Mammary epithelial cell (primary cell): ENCODE results near the gene NFYB.
"Not testable (repeated sequence)": the region's sequence is repeated elsewhere in the genome, so short reads cannot be mapped to it uniquely, and the experiment has no call there.

ENCODE experiments used
- EZH2 ChIP-seq: IDR thresholded peaks from 2 replicates; pipeline ENCODE4 v1.6.1; 2012; ENCODE audit warnings: low read length, inconsistent platforms, borderline replicate concordance
- TF ChIP-seq, protein P1 (sequence below), 2 donors: IDR thresholded peaks in 1 of 2; conservative IDR thresholded peaks in 1 of 2; 2 replicates each; pipeline ENCODE4 v1.5.1; 2011 to 2012; ENCODE audit warnings: inconsistent platforms in 2 of 2, low read length in 2 of 2, mild to moderate bottlenecking in 2 of 2, control low read depth in 1 of 2, low read depth in 1 of 2; ENCODE audit not compliant: insufficient read depth in 1 of 2; ENCODE audit errors: extremely low read depth in 1 of 2

DNA sequence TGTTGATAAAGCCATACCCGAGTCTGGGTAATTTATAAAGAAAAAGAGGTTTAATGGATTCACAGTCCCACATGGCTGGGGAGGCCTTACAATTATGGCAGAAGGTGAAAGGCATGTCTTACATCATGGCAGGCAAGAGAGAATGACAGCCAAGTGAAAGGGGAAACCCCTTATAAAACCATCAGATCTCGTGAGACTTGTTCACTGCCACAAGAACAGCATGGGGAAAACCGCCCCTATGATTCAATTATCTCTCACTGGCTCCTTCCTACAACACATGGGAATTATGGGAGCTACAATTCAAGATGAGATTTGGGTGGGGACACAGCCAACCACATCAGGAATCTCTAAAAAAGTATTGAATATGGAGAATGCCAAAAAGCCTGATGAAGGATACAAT is 25.0 kb upstream of the NFYB start:
- TF ChIP-seq, protein P1, sequence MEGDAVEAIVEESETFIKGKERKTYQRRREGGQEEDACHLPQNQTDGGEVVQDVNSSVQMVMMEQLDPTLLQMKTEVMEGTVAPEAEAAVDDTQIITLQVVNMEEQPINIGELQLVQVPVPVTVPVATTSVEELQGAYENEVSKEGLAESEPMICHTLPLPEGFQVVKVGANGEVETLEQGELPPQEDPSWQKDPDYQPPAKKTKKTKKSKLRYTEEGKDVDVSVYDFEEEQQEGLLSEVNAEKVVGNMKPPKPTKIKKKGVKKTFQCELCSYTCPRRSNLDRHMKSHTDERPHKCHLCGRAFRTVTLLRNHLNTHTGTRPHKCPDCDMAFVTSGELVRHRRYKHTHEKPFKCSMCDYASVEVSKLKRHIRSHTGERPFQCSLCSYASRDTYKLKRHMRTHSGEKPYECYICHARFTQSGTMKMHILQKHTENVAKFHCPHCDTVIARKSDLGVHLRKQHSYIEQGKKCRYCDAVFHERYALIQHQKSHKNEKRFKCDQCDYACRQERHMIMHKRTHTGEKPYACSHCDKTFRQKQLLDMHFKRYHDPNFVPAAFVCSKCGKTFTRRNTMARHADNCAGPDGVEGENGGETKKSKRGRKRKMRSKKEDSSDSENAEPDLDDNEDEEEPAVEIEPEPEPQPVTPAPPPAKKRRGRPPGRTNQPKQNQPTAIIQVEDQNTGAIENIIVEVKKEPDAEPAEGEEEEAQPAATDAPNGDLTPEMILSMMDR (conservative IDR thresholded peaks at IDR 0.05 in 1 of 2, IDR thresholded peaks at IDR 0.05 in 1 of 2; ENCODE audit: extremely low read depth in 1 of 2, insufficient read depth in 1 of 2, low read depth in 1 of 2, low read length in 2 of 2) = not testable (repeated sequence)
- TF ChIP-seq EZH2 = not testable (repeated sequence)
